Prostate gland (tissue), 2 donors: ENCODE measurements around the gene BTBD1. TPM values are rescaled to one million over a fixed set of nuclear protein-coding genes. Genes with fewer than 3 reads are reported as not detected.

ENCODE experiments used
- DNase-seq: peaks from one replicate; pipeline ENCODE4 v3.0.0-alpha.2; 2019; ENCODE audit warnings: low spot score
- H3K27ac ChIP-seq, 2 donors: fragments of 200-600 bp; sonication (generic); 2 replicates each; pipeline ENCODE4 v1.5.1; 2017 to 2019
- H3K27me3 ChIP-seq: fragments of 200-600 bp; sonication (generic); replicated peaks from 2 replicates; pipeline ENCODE4 v1.5.1; 2019; ENCODE audit not compliant: insufficient read depth
- H3K36me3 ChIP-seq, 2 donors: fragments of 200-600 bp; sonication (generic); 1 replicate in 1 of 2; 2 replicates in 1 of 2; pipeline versions ENCODE4 v1.5.1 to v1.8.1; 2017 to 2019
- H3K4me1 ChIP-seq: fragments of 200-600 bp; sonication (generic); replicated peaks from 2 replicates; pipeline ENCODE4 v1.5.1; 2019
- H3K4me3 ChIP-seq, 2 donors: fragments of 200-600 bp; sonication (generic); 2 replicates each; pipeline ENCODE4 v1.5.1; 2017 to 2019
- H3K9me3 ChIP-seq: fragments of 200-600 bp; sonication (generic); 2 replicates; pipeline ENCODE4 v1.5.1; 2017
- POLR2A ChIP-seq: fragments of 450-650 bp; IDR thresholded peaks from one replicate; pipeline ENCODE4 v1.6.1; 2016; ENCODE audit warnings: antibody characterized with exemption, mild to moderate bottlenecking
- POLR2AphosphoS5 ChIP-seq: sonication (generic); formaldehyde crosslinking; IDR thresholded peaks from one replicate; pipeline ENCODE4 v1.6.1; 2017; ENCODE audit warnings: antibody characterized with exemption
- WGBS: methylation state at CpG from one replicate; pipeline ENCODE4 v1.1.5; 2018; 5-methylcytosine and 5-hydroxymethylcytosine counted together
- intact Hi-C: fragments of 100-400 bp; cut with DNase I; formaldehyde crosslinking; loops from one replicate; pipeline ENCODE4 v1.14.2; 2022
- total RNA-seq, 2 donors: library from RNA; depleted of rRNA; stranded (reverse); fragments of >200 nt; gene quantifications; one replicate each; pipeline ENCODE4 v1.1.0, GENCODE V29; 2016
- TF ChIP-seq, protein P1 (sequence below), 4 experiments: fragments of 200-600 bp in 2 of 4; fragments of 450-650 bp in 2 of 4; sonication (generic) in 2 of 4; IDR thresholded peaks; 1 replicate in 3 of 4; 2 replicates in 1 of 4; pipeline ENCODE4 v1.5.1; 2016 to 2019; ENCODE audit warnings: antibody characterized with exemption in 4 of 4, mild to moderate bottlenecking in 2 of 4, moderate library complexity in 2 of 4

Gene BTBD1
- 10 to 100 TPM; 56.6 to 71.3 TPM for total RNA-seq

DNA sequence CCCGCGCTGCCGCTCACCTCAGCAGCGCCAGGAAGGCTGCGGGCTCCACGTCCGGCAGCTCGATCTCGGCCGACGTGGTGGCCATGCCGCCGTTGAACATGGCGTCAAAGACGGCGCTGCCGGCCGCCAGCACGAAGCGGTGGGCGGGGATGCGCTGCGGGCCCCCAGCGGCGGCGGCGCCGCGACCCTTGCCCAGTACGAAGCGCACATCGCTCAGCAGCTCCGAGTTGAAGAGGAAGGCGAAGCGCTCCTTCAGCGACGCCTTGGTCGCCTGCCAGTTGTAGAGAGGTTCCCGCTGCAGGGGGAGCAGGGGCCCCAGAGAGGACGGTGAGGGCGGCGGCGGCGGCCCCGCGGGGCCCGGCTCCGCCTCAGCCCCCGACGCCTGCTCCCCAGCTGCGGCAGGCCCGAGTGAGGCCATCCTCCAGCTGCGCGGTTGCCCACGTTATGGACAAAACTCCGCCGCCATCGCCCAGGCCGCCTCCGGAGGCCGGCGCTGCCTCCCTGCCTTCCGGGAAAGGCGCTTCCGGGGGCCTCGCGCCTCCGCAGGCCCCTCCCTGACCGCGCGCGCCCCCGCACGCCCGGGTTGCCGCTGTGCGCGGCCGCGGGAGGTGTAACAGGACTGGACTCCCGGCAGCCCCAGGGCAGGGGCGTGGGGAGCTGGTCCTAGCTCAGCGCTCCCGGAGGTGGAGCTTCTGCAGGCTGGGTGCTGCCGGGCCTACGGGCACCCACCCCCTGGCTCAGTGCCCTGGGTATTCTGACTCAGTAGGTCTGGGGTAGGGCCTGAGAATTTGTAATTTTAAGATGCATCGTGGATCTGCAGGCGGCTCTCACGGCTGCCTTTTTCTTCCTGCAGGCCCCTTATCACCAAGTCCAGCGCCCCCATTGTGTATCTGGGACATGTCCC is at the start of gene BTBD1:
Gene BTBD1 (minus strand): TSS at position 519 of the 904 bp plus-strand sequence. CDS start 101 bp downstream, at position 418.
- Histone ChIP-seq H3K4me3 (peak within 1 kb of the TSS; percentile 83 to 86), H3K9me3 (no peaks in the 10 kb centered on the region), H3K27ac (peak within 1 kb of the TSS; percentile 88 to 94), H3K36me3 (no peaks in the 10 kb centered on the region), H3K27me3 (no peaks in the 10 kb centered on the region), H3K4me1 (no peaks in the 10 kb centered on the region)
- WGBS, result under 1% methylated on average over 30 of the region's 90 CpGs
- DNase-seq, result peak; percentile 82
- intact Hi-C loops, result loop anchor here (1.0 kb wide), 1 partner anchor 140 kb away; the partner anchor contains the start of gene HDGFL3
- TF ChIP-seq POLR2AphosphoS5 (peak; percentile 53), POLR2A (peak; percentile 94)
- TF ChIP-seq, protein P1, sequence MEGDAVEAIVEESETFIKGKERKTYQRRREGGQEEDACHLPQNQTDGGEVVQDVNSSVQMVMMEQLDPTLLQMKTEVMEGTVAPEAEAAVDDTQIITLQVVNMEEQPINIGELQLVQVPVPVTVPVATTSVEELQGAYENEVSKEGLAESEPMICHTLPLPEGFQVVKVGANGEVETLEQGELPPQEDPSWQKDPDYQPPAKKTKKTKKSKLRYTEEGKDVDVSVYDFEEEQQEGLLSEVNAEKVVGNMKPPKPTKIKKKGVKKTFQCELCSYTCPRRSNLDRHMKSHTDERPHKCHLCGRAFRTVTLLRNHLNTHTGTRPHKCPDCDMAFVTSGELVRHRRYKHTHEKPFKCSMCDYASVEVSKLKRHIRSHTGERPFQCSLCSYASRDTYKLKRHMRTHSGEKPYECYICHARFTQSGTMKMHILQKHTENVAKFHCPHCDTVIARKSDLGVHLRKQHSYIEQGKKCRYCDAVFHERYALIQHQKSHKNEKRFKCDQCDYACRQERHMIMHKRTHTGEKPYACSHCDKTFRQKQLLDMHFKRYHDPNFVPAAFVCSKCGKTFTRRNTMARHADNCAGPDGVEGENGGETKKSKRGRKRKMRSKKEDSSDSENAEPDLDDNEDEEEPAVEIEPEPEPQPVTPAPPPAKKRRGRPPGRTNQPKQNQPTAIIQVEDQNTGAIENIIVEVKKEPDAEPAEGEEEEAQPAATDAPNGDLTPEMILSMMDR (IDR thresholded peaks at IDR 0.05), result peak in 3 of 4 experiments; percentile 15 to 24 (median 23)

DNA sequence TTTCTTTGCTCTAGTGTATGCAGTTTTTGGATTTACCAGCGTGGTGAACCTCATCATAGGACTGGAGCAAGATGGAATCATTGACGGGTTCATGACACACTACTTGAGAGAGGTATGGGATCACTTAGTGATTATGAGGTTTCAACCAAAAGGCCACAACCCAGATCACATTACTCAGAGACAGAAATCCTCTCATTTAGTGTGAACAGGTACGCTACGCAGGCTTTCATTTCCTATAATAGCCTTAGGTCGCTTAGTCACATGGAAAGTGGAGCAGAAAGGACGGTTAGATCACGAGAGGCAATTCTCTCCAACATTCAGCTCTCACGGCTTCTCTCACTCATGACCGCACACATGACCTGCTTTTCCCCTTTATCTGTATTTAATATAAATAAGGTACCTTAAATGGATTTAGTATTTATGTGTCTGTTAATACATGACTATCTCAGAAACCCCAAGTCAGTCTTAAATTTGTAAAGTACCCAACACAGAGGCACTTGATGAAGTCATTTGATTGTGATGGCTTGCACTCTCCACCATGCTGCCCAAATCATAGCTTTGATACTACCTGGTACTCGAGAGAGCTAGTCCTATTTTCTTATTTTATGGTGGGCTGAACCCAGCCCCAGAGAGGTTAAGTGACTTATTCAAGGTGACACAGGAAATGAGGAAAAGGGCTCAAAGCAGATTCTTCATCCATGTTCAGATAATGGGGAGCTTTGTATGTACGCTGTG is 48.9 kb upstream of the BTBD1 start:
- Histone ChIP-seq H3K27me3 (no peaks in the 10 kb centered on the region), H3K36me3 (no peaks in the 10 kb centered on the region), H3K9me3 (no peaks in the 10 kb centered on the region), H3K4me3 (no peak overlapping the region), H3K4me1 (no peaks in the 10 kb centered on the region), H3K27ac (no peak overlapping the region)
- intact Hi-C loops, result no loop called here
- no peak for DNase-seq
- TF ChIP-seq, protein P1 (IDR thresholded peaks at IDR 0.05), result no peak
- no peak for TF ChIP-seq POLR2A
- TF ChIP-seq POLR2AphosphoS5, result no peak
- WGBS, result 95% methylated on average over 11 of the region's 11 CpGs

DNA sequence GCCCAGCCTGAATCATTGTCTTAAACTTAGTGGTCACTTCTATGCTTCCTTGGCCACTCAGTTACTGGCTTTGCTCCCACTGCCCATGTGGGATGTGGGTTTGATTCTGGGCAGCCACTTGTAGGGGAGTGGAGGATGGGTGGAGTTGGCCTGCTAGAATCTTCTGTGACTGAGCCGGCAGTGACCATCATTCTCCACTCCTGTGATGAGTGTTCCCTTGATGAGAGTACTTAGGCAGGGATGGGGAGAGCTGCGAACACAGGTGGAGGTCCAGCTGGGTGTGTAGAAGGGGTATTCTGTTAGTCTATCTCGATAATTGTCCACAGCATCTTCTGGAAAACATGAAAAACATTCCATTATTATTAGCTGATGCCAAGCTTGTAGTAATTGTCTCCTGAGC is 48.4 kb upstream of the BTBD1 start:
- Histone ChIP-seq H3K4me1 (no peaks in the 10 kb centered on the region), H3K4me3 (no peak overlapping the region), H3K27ac (no peak overlapping the region), H3K36me3 (no peaks in the 10 kb centered on the region), H3K27me3 (no peaks in the 10 kb centered on the region), H3K9me3 (no peaks in the 10 kb centered on the region)
- 95% methylated on average over 3 of the region's 3 CpGs for WGBS
- TF ChIP-seq POLR2A (no peak), POLR2AphosphoS5 (no peak)
- TF ChIP-seq, protein P1 (IDR thresholded peaks at IDR 0.05), result no peak
- DNase-seq, result no peak
- intact Hi-C loops, result no loop called here

DNA sequence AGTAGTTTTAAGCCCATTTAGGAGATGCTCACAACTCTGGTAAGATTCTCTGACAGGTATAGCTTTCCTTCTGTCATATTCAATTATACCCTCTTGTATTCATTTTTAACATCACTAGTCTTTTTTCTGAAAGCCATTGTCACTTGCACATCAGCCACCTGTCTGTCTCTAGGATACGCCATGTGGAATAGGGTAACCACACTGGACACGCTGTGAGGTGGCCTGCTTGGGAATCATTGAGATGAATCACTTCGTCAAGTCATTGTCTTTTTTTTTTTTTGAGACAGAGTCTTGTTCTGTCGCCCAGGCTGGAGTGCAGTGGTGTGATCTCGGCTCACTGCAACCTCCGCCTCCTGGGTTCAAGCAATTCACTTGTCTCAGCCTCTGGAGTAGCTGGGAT is 47.8 kb upstream of the BTBD1 start:
- WGBS, result 96% methylated on average over 6 of the region's 6 CpGs
- TF ChIP-seq POLR2AphosphoS5, result no peak
- no peaks in the 10 kb centered on the region for H3K27me3 ChIP-seq

DNA sequence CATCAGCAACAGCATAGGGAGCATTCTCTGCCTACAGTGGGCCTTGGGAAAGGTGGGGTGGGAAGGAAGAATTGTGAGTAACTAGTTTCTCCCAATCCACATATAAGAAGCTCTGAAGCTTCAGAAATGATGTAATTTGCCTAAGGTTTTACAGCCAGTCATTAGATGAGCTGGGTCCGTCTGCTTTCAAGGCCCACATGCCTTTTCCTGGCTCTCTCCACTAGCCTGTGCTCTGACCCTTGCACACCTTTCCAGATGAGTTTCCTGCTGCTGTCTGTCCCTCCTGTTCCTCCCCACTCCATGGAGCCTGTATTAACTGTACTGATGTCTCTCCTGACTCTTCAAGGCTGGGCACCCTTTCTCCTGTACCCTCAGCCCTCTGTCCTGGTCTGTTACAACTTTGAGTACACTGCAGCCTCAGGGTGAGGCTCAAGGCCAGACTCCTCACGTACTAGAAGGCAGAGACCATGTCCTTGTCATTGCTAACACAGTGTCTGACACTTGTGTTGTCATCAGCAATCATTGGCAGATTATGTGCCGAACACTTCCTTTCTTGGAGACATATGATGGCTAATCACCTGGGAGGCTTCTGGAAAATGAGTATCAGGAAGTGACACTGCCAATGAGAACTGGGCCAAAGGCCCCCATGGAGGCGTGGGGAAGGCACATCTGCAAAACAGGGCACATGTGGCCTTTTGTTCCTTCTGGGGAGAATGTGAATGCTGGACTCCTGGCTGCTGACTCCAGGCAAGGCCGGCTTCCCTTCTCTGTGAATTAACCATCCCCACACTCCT is 47.0 kb upstream of the BTBD1 start:
- no peaks in the 10 kb centered on the region for H3K27me3 ChIP-seq
- H3K27ac ChIP-seq, result no peak overlapping the region
- no peaks in the 10 kb centered on the region for H3K9me3 ChIP-seq
- H3K36me3 ChIP-seq, result no peaks in the 10 kb centered on the region
- DNase-seq, result no peak
- WGBS, result 93% methylated on average over 5 of the region's 5 CpGs
- no peaks in the 10 kb centered on the region for H3K4me1 ChIP-seq
- no peak overlapping the region for H3K4me3 ChIP-seq
- TF ChIP-seq POLR2A (no peak), POLR2AphosphoS5 (no peak)
- TF ChIP-seq, protein P1 (IDR thresholded peaks at IDR 0.05), result no peak
- intact Hi-C loops, result no loop called here

More for the DNA sequence above, 47.8 kb upstream of the BTBD1 start:
- Histone ChIP-seq H3K9me3 (no peaks in the 10 kb centered on the region), H3K4me3 (no peak overlapping the region), H3K27ac (no peak overlapping the region), H3K36me3 (no peaks in the 10 kb centered on the region), H3K4me1 (no peaks in the 10 kb centered on the region)
- no peak for DNase-seq
- intact Hi-C loops, result no loop called here
